K562 (cell line): ENCODE data around the gene IFI16. TPM values are rescaled to one million over a fixed set of nuclear protein-coding genes. Genes with fewer than 3 reads are reported as not detected.

ENCODE experiments used
- ATAC-seq: fragments of 200-7000 bp; cut with Tn5 transposase; 3 replicates; pipeline ENCODE4 v1.9.1; 2020; ENCODE audit warnings: moderate library complexity
- BruUV-seq: library from RNA; stranded (reverse); fragments of 400-500 nt; replicated peaks from 2 replicates; lab custom pipeline; 2021; lab: Mats Ljungman, UMichigan
- CTCF ChIA-PET: fragments of 300-600 bp; formaldehyde crosslinking; extraction: SDS; loops from one replicate; lab custom pipeline; 2021; ENCODE audit warnings: low intra/inter-chr PET ratio; lab: Yijun Ruan, JAX
- POLR2A ChIA-PET: fragments of 300-600, 350-650 bp; sonication (Branson Sonifier 250); formaldehyde crosslinking; extraction: SDS; loops from one replicate; lab custom pipeline; 2021; ENCODE audit warnings: antibody characterized with exemption, inconsistent platforms; lab: Yijun Ruan, JAX
- DNase-seq, 4 experiments: peaks; one replicate each; pipeline versions ENCODE4 v3.0.0 to v3.0.0-alpha.2; 2011 to 2018; ENCODE audit warnings: low spot score in 3 of 4, mixed read lengths in 3 of 4; ENCODE audit errors: extremely low read depth in 1 of 4
- FAIRE-seq: peaks from 2 replicates; lab custom pipeline; 2011; peaks lifted over from hg19 to GRCh38; lab: Jason Lieb, UNC
- H2AFZ ChIP-seq: 2 replicates; pipeline ENCODE4 v1.6.0; 2011; ENCODE audit warnings: low read depth, low read length, control low read depth, inconsistent platforms
- H3K27ac ChIP-seq: fragments of 200-600 bp; 3 replicates; pipeline ENCODE4 v1.8.0; 2011; ENCODE audit warnings: low read depth, mild to moderate bottlenecking, control low read depth, inconsistent platforms, low read length, moderate library complexity, mixed read lengths; ENCODE audit errors: extremely low read depth
- H3K27me3 ChIP-seq, 2 experiments: fragments of 300-600 bp in 1 of 2; 2 replicates in 1 of 2; 3 replicates in 1 of 2; pipeline versions ENCODE4 v1.6.0 to v1.8.0; 2011; ENCODE audit warnings: inconsistent platforms in 2 of 2, low read length in 2 of 2, mild to moderate bottlenecking in 1 of 2, mixed read lengths in 1 of 2, moderate library complexity in 1 of 2; ENCODE audit not compliant: control insufficient read depth in 2 of 2, insufficient read depth in 2 of 2
- H3K36me3 ChIP-seq: fragments of 300-600 bp; 3 replicates; pipeline ENCODE4 v1.8.0; 2011; ENCODE audit warnings: mild to moderate bottlenecking, low read length, inconsistent platforms; ENCODE audit not compliant: control insufficient read depth, insufficient read depth
- H3K4me1 ChIP-seq, 2 experiments: fragments of 200-600 bp in 1 of 2; replicated peaks in 1 of 2; 2 replicates in 1 of 2; 3 replicates in 1 of 2; pipeline versions ENCODE4 v1.5.1 to v1.8.0; 2011; ENCODE audit warnings: inconsistent platforms in 2 of 2, low read length in 2 of 2, mild to moderate bottlenecking in 1 of 2, mixed read lengths in 1 of 2, moderate library complexity in 1 of 2; ENCODE audit not compliant: control insufficient read depth in 2 of 2, insufficient read depth in 2 of 2
- H3K4me2 ChIP-seq: 2 replicates; pipeline ENCODE4 v1.6.1; 2011; ENCODE audit warnings: low read length, control low read depth, inconsistent platforms, mixed read lengths; ENCODE audit not compliant: insufficient read depth
- H3K4me3 ChIP-seq: fragments of 200-600 bp; sonication (generic), shearing (Covaris generic); 2 replicates; pipeline ENCODE4 v1.5.1; 2016; ENCODE audit warnings: control low read depth, inconsistent platforms
- H3K79me2 ChIP-seq: fragments of 200-600 bp; 3 replicates; pipeline ENCODE4 v1.8.0; 2011; ENCODE audit warnings: low read length, inconsistent platforms; ENCODE audit not compliant: control insufficient read depth, insufficient read depth
- H3K9ac ChIP-seq, 2 experiments: 2 replicates each; pipeline versions ENCODE4 v1.6.0 to v1.6.1; 2011; ENCODE audit warnings: low read depth in 2 of 2, low read length in 2 of 2, control low read depth in 1 of 2, inconsistent platforms in 1 of 2, mild to moderate bottlenecking in 1 of 2, mixed read lengths in 1 of 2; ENCODE audit not compliant: insufficient read depth in 1 of 2
- H3K9me1 ChIP-seq: one replicate; pipeline ENCODE4 v1.6.0; 2011; ENCODE audit warnings: inconsistent platforms, mild to moderate bottlenecking, low read length, moderate library complexity; ENCODE audit not compliant: control insufficient read depth, insufficient read depth
- H3K9me3 ChIP-seq: replicated peaks from 2 replicates; pipeline ENCODE4 v1.5.1; 2011; ENCODE audit warnings: low read depth, low read length, inconsistent platforms; ENCODE audit not compliant: control insufficient read depth, insufficient read depth
- H4K20me1 ChIP-seq: replicated peaks from 2 replicates; pipeline ENCODE4 v1.6.1; 2011; ENCODE audit warnings: low read length, inconsistent platforms, mixed read lengths; ENCODE audit not compliant: control insufficient read depth, insufficient read depth
- ATF3 ChIP-seq, 2 experiments: fragments of 450-650 bp in 1 of 2; sonication (generic) in 1 of 2; formaldehyde crosslinking in 1 of 2; IDR thresholded peaks in 1 of 2; conservative IDR thresholded peaks in 1 of 2; 2 replicates each; pipeline versions ENCODE4 v1.6.1 to v1.8.1; 2016 to 2023; ENCODE audit warnings: mild to moderate bottlenecking in 2 of 2, moderate library complexity in 2 of 2, inconsistent platforms in 1 of 2, missing genetic modification reagents in 1 of 2
- BRD9 ChIP-seq: fragments of 450-650 bp; IDR thresholded peaks from 2 replicates; pipeline ENCODE4 v1.6.1; 2018; ENCODE audit warnings: low read depth; ENCODE audit not compliant: partially characterized antibody
- CEBPG ChIP-seq, 3 experiments: fragments of 200-800 bp in 1 of 3; sonication (Bioruptor generic) in 1 of 3; sonication (generic) in 1 of 3; formaldehyde crosslinking in 1 of 3; IDR thresholded peaks in 2 of 3; conservative IDR thresholded peaks in 1 of 3; 2 replicates each; pipeline versions ENCODE4 v1.6.1 to v1.8.0; 2016 to 2022; ENCODE audit warnings: missing compliant biosample characterization in 2 of 3, missing genetic modification characterization in 2 of 3, mild to moderate bottlenecking in 1 of 3, missing genetic modification reagents in 1 of 3
- HNRNPUL1 ChIP-seq: fragments of 200-400 bp; formaldehyde crosslinking; IDR thresholded peaks from 2 replicates; pipeline ENCODE4 v1.6.1; 2017; ENCODE audit warnings: low read length
- KLF16 ChIP-seq: IDR thresholded peaks from 2 replicates; pipeline ENCODE4 v1.6.1; 2016; ENCODE audit warnings: antibody characterized with exemption
- MITF ChIP-seq: IDR thresholded peaks from 2 replicates; pipeline ENCODE4 v1.6.1; 2014; ENCODE audit warnings: antibody characterized with exemption
- RBM15 ChIP-seq: fragments of 200-400 bp; formaldehyde crosslinking; IDR thresholded peaks from 2 replicates; pipeline ENCODE4 v1.6.1; 2018; ENCODE audit warnings: mild to moderate bottlenecking, low read length, moderate library complexity; ENCODE audit not compliant: insufficient read depth
- TBL1XR1 ChIP-seq, 2 experiments: IDR thresholded peaks; 2 replicates each; pipeline ENCODE4 v1.6.1; 2012; ENCODE audit warnings: improper control_type of control experiment in 2 of 2, low read length in 2 of 2, mild to moderate bottlenecking in 1 of 2
- ZFPM2 ChIP-seq: fragments of 250-450 bp; sonication (Bioruptor Pico); IDR thresholded peaks from 2 replicates; pipeline ENCODE4 v1.5.1; 2022; ENCODE audit warnings: mild to moderate bottlenecking
- ZZZ3 ChIP-seq: fragments of 450-650 bp; IDR thresholded peaks from 2 replicates; pipeline ENCODE4 v1.6.1; 2016; ENCODE audit warnings: antibody characterized with exemption, mild to moderate bottlenecking, moderate library complexity
- WGBS: fragments of 100-300 bp; shearing (Covaris generic); methylation state at CpG from one replicate; pipeline ENCODE4 v1.1.6; 2016; ENCODE audit warnings: low coverage, mixed read lengths; ENCODE audit not compliant: insufficient coverage; ENCODE audit errors: missing lambda C conversion rate; 5-methylcytosine and 5-hydroxymethylcytosine counted together
- in situ Hi-C: fragments of 300-500 bp; cut with MboI; formaldehyde crosslinking; loops from 4 replicates; pipeline ENCODE4 v1.15.0; 2018; ENCODE audit warnings: inconsistent platforms, mixed read lengths
- intact Hi-C: fragments of 100-400 bp; cut with micrococcal nuclease; formaldehyde crosslinking; loops from 2 replicates; pipeline ENCODE4 v1.14.2; 2022
- polyA plus RNA-seq, 8 experiments: library from polyadenylated mRNA; depleted of rRNA in 4 of 8; stranded (reverse) in 5 of 8; unstranded in 3 of 8; fragments of >200 nt; fragmentation: Nextera tagmentation in 2 of 8; fragmentation: Illumina TruSeq in 1 of 8; extraction: Ambion mirVana in 2 of 8; extraction: Trizol in 1 of 8; gene quantifications; 2 replicates each; pipeline versions ENCODE4 v1.2.1 to v1.2.3, GENCODE V29; 2011 to 2014; ENCODE audit warnings: inconsistent platforms in 1 of 8, missing spikeins in 1 of 8
- total RNA-seq, 7 experiments: library from RNA; depleted of rRNA in 6 of 7; stranded (reverse); fragments of >200 nt in 6 of 7; fragmentation: Illumina TruSeq in 2 of 7; extraction: Trizol in 2 of 7; gene quantifications; 2 replicates each; pipeline versions ENCODE4 v1.2.1 to v1.2.3, GENCODE V29; 2011 to 2021; ENCODE audit warnings: low replicate concordance in 1 of 7

Gene IFI16
- total and polyA plus RNA-seq, 9 of the 15 experiments (the other 6 are each of a cell fraction or from before 2014, with no cell fraction given) = 0.70 to 2.8 (median 1.6) TPM

- H4K20me1 ChIP-seq = no peaks in the 10 kb centered on the region
- no peaks in the 10 kb centered on the region for H3K36me3 ChIP-seq
- in situ Hi-C loops (no loop called here), intact Hi-C loops (no loop called here)
- H3K79me2 ChIP-seq = no peaks in the 10 kb centered on the region
- CTCF ChIA-PET = no interaction called here
- WGBS = 0% methylated on average over 1 of the region's 1 CpG
- H3K27me3 ChIP-seq = no peaks in the 10 kb centered on the region; a peak in 1 of 5 replicates
- no peak for TF ChIP-seq ZFPM2 (CRISPR knock-in tag)
- TF ChIP-seq ZZZ3 = no peak
- TF ChIP-seq KLF16 = no peak
- TF ChIP-seq MITF = no peak
- TF ChIP-seq CEBPG (CRISPR knock-in tag; IDR thresholded peaks at IDR 0.05) = no peak
- TF ChIP-seq CEBPG (tag; conservative IDR thresholded peaks at IDR 0.05 in 1 of 2, IDR thresholded peaks at IDR 0.05 in 1 of 2) = no peak
- no peak for TF ChIP-seq BRD9
- no peak for TF ChIP-seq HNRNPUL1
- no peak for TF ChIP-seq RBM15
- TF ChIP-seq ATF3 (IDR thresholded peaks at IDR 0.05) = no peak
- TF ChIP-seq ATF3 (CRISPR knock-in tag; conservative IDR thresholded peaks at IDR 0.05) = no peak
- no peak for TF ChIP-seq TBL1XR1 (IDR thresholded peaks at IDR 0.05; ENCODE audit: low read length in 2 of 2)
- no peak overlapping the region for H3K9ac ChIP-seq
- H3K9me3 ChIP-seq = no peaks in the 10 kb centered on the region
- no peak for ATAC-seq
- POLR2A ChIA-PET = no interaction called here
- no peak overlapping the region for H3K27ac ChIP-seq
- DNase-seq = no peak
- H2AFZ ChIP-seq = no peak overlapping the region
- H3K9me1 ChIP-seq = no peaks in the 10 kb centered on the region
- no peak overlapping the region for H3K4me2 ChIP-seq
- FAIRE-seq = no peak
- no TSS peak for BruUV-seq
- no peak overlapping the region for H3K4me3 ChIP-seq
- no peaks in the 10 kb centered on the region for H3K4me1 ChIP-seq
These were observed 30.5 kb downstream of the IFI16 start for GRCh38 chr1:159040206-159040605.
